K562 (cell line): Measurements from ENCODE around the gene DELE1. TPM values are rescaled to one million over a fixed set of nuclear protein-coding genes. Genes with fewer than 3 reads are reported as not detected.
A peak's percentile ranks its signal among the peaks of the same experiment; 100 is the strongest.

Source experiments
- ATAC-seq: fragments of 200-7000 bp; cut with Tn5 transposase; 3 replicates; pipeline ENCODE4 v1.9.1; 2020; ENCODE audit warnings: moderate library complexity
- BruUV-seq: library from RNA; stranded (reverse); fragments of 400-500 nt; replicated peaks from 2 replicates; lab custom pipeline; 2021; lab: Mats Ljungman, UMichigan
- CTCF ChIA-PET: fragments of 300-600 bp; formaldehyde crosslinking; extraction: SDS; loops from one replicate; lab custom pipeline; 2021; ENCODE audit warnings: low intra/inter-chr PET ratio; lab: Yijun Ruan, JAX
- POLR2A ChIA-PET: fragments of 300-600, 350-650 bp; sonication (Branson Sonifier 250); formaldehyde crosslinking; extraction: SDS; loops from one replicate; lab custom pipeline; 2021; ENCODE audit warnings: antibody characterized with exemption, inconsistent platforms; lab: Yijun Ruan, JAX
- DNase-seq, 4 experiments: peaks; one replicate each; pipeline versions ENCODE4 v3.0.0 to v3.0.0-alpha.2; 2011 to 2018; ENCODE audit warnings: low spot score in 3 of 4, mixed read lengths in 3 of 4; ENCODE audit errors: extremely low read depth in 1 of 4
- FAIRE-seq: peaks from 2 replicates; lab custom pipeline; 2011; peaks lifted over from hg19 to GRCh38; lab: Jason Lieb, UNC
- H2AFZ ChIP-seq: 2 replicates; pipeline ENCODE4 v1.6.0; 2011; ENCODE audit warnings: low read depth, low read length, control low read depth, inconsistent platforms
- H3K27ac ChIP-seq: fragments of 200-600 bp; 3 replicates; pipeline ENCODE4 v1.8.0; 2011; ENCODE audit warnings: low read depth, mild to moderate bottlenecking, control low read depth, inconsistent platforms, low read length, moderate library complexity, mixed read lengths; ENCODE audit errors: extremely low read depth
- H3K27me3 ChIP-seq, 2 experiments: fragments of 300-600 bp in 1 of 2; 2 replicates in 1 of 2; 3 replicates in 1 of 2; pipeline versions ENCODE4 v1.6.0 to v1.8.0; 2011; ENCODE audit warnings: inconsistent platforms in 2 of 2, low read length in 2 of 2, mild to moderate bottlenecking in 1 of 2, mixed read lengths in 1 of 2, moderate library complexity in 1 of 2; ENCODE audit not compliant: control insufficient read depth in 2 of 2, insufficient read depth in 2 of 2
- H3K36me3 ChIP-seq: fragments of 300-600 bp; 3 replicates; pipeline ENCODE4 v1.8.0; 2011; ENCODE audit warnings: mild to moderate bottlenecking, low read length, inconsistent platforms; ENCODE audit not compliant: control insufficient read depth, insufficient read depth
- H3K4me1 ChIP-seq, 2 experiments: fragments of 200-600 bp in 1 of 2; replicated peaks in 1 of 2; 2 replicates in 1 of 2; 3 replicates in 1 of 2; pipeline versions ENCODE4 v1.5.1 to v1.8.0; 2011; ENCODE audit warnings: inconsistent platforms in 2 of 2, low read length in 2 of 2, mild to moderate bottlenecking in 1 of 2, mixed read lengths in 1 of 2, moderate library complexity in 1 of 2; ENCODE audit not compliant: control insufficient read depth in 2 of 2, insufficient read depth in 2 of 2
- H3K4me2 ChIP-seq: 2 replicates; pipeline ENCODE4 v1.6.1; 2011; ENCODE audit warnings: low read length, control low read depth, inconsistent platforms, mixed read lengths; ENCODE audit not compliant: insufficient read depth
- H3K4me3 ChIP-seq: fragments of 200-600 bp; sonication (generic), shearing (Covaris generic); 2 replicates; pipeline ENCODE4 v1.5.1; 2016; ENCODE audit warnings: control low read depth, inconsistent platforms
- H3K79me2 ChIP-seq: fragments of 200-600 bp; 3 replicates; pipeline ENCODE4 v1.8.0; 2011; ENCODE audit warnings: low read length, inconsistent platforms; ENCODE audit not compliant: control insufficient read depth, insufficient read depth
- H3K9ac ChIP-seq, 2 experiments: 2 replicates each; pipeline versions ENCODE4 v1.6.0 to v1.6.1; 2011; ENCODE audit warnings: low read depth in 2 of 2, low read length in 2 of 2, control low read depth in 1 of 2, inconsistent platforms in 1 of 2, mild to moderate bottlenecking in 1 of 2, mixed read lengths in 1 of 2; ENCODE audit not compliant: insufficient read depth in 1 of 2
- H3K9me1 ChIP-seq: one replicate; pipeline ENCODE4 v1.6.0; 2011; ENCODE audit warnings: inconsistent platforms, mild to moderate bottlenecking, low read length, moderate library complexity; ENCODE audit not compliant: control insufficient read depth, insufficient read depth
- H3K9me3 ChIP-seq: replicated peaks from 2 replicates; pipeline ENCODE4 v1.5.1; 2011; ENCODE audit warnings: low read depth, low read length, inconsistent platforms; ENCODE audit not compliant: control insufficient read depth, insufficient read depth
- H4K20me1 ChIP-seq: replicated peaks from 2 replicates; pipeline ENCODE4 v1.6.1; 2011; ENCODE audit warnings: low read length, inconsistent platforms, mixed read lengths; ENCODE audit not compliant: control insufficient read depth, insufficient read depth
- ARID1B ChIP-seq: fragments of 450-650 bp; IDR thresholded peaks from 2 replicates; pipeline ENCODE4 v1.6.1; 2016; ENCODE audit warnings: antibody characterized with exemption, mild to moderate bottlenecking, inconsistent platforms
- ATF2 ChIP-seq: sonication (generic); formaldehyde crosslinking; IDR thresholded peaks from 2 replicates; pipeline ENCODE4 v1.8.1; 2022; ENCODE audit warnings: missing genetic modification reagents
- CBFA2T3 ChIP-seq: fragments of 450-650 bp; IDR thresholded peaks from 2 replicates; pipeline ENCODE4 v1.6.1; 2017
- FOXA3 ChIP-seq, 2 experiments: fragments of 450-650 bp in 1 of 2; sonication (generic) in 1 of 2; formaldehyde crosslinking; IDR thresholded peaks in 1 of 2; conservative IDR thresholded peaks in 1 of 2; 2 replicates each; pipeline versions ENCODE4 v1.4.0 to v1.8.0; 2020 to 2022; ENCODE audit warnings: mild to moderate bottlenecking in 2 of 2, missing genetic modification reagents in 1 of 2
- GTF2A2 ChIP-seq: IDR thresholded peaks from 2 replicates; pipeline ENCODE4 v1.6.1; 2016; ENCODE audit warnings: mild to moderate bottlenecking, missing genetic modification characterization, missing compliant biosample characterization
- MED1 ChIP-seq: sonication (generic); formaldehyde crosslinking; IDR thresholded peaks from 2 replicates; pipeline ENCODE4 v1.8.1; 2023; ENCODE audit warnings: missing genetic modification reagents, borderline replicate concordance
- NCOA6 ChIP-seq: fragments of 450-650 bp; IDR thresholded peaks from 2 replicates; pipeline ENCODE4 v1.6.1; 2017; ENCODE audit warnings: mild to moderate bottlenecking
- SMARCA4 ChIP-seq: fragments of 450-650 bp; IDR thresholded peaks from 2 replicates; pipeline ENCODE4 v1.6.1; 2016
- ZNF76 ChIP-seq: fragments of 250-450 bp; sonication (Bioruptor Pico); IDR thresholded peaks from 2 replicates; pipeline ENCODE4 v1.4.0; 2020; ENCODE audit warnings: mild to moderate bottlenecking, moderate library complexity, borderline replicate concordance
- WGBS: fragments of 100-300 bp; shearing (Covaris generic); methylation state at CpG from one replicate; pipeline ENCODE4 v1.1.6; 2016; ENCODE audit warnings: low coverage, mixed read lengths; ENCODE audit not compliant: insufficient coverage; ENCODE audit errors: missing lambda C conversion rate; 5-methylcytosine and 5-hydroxymethylcytosine counted together
- in situ Hi-C: fragments of 300-500 bp; cut with MboI; formaldehyde crosslinking; loops from 4 replicates; pipeline ENCODE4 v1.15.0; 2018; ENCODE audit warnings: inconsistent platforms, mixed read lengths
- intact Hi-C: fragments of 100-400 bp; cut with micrococcal nuclease; formaldehyde crosslinking; loops from 2 replicates; pipeline ENCODE4 v1.14.2; 2022
- polyA plus RNA-seq, 8 experiments: library from polyadenylated mRNA; depleted of rRNA in 4 of 8; stranded (reverse) in 5 of 8; unstranded in 3 of 8; fragments of >200 nt; fragmentation: Nextera tagmentation in 2 of 8; fragmentation: Illumina TruSeq in 1 of 8; extraction: Ambion mirVana in 2 of 8; extraction: Trizol in 1 of 8; gene quantifications; 2 replicates each; pipeline versions ENCODE4 v1.2.1 to v1.2.3, GENCODE V29; 2011 to 2014; ENCODE audit warnings: inconsistent platforms in 1 of 8, missing spikeins in 1 of 8
- total RNA-seq, 7 experiments: library from RNA; depleted of rRNA in 6 of 7; stranded (reverse); fragments of >200 nt in 6 of 7; fragmentation: Illumina TruSeq in 2 of 7; extraction: Trizol in 2 of 7; gene quantifications; 2 replicates each; pipeline versions ENCODE4 v1.2.1 to v1.2.3, GENCODE V29; 2011 to 2021; ENCODE audit warnings: low replicate concordance in 1 of 7
- TF ChIP-seq, protein P1 (sequence below): fragments of 450-650 bp; formaldehyde crosslinking; conservative IDR thresholded peaks from 2 replicates; pipeline ENCODE4 v1.4.0; 2022; ENCODE audit warnings: mild to moderate bottlenecking, missing genetic modification characterization
- TF ChIP-seq, protein P2 (sequence below): fragments of 250-450 bp; sonication (Bioruptor Pico); IDR thresholded peaks from 2 replicates; pipeline ENCODE4 v1.6.1; 2021; ENCODE audit warnings: mild to moderate bottlenecking

The DELE1 gene
- total and polyA plus RNA-seq, 9 of the 15 experiments (the other 6 are each of a cell fraction or from before 2014, with no cell fraction given): 16.6 to 74.4 (median 49.8) TPM

GRCh38 chr5:141902015-141902814 lies 21.5 kb upstream of the DELE1 start (continued):
- TF ChIP-seq ARID1B (peak; percentile 36), SMARCA4 (peak; percentile 58), FOXA3 (CRISPR knock-in tag; conservative IDR thresholded peaks at IDR 0.05 in 1 of 2, IDR thresholded peaks at IDR 0.05 in 1 of 2) (peak in 1 of 2 experiments; percentile 34; a peak in 1 of 4 replicates), CBFA2T3 (peak; percentile 42)
- TF ChIP-seq, protein P1, sequence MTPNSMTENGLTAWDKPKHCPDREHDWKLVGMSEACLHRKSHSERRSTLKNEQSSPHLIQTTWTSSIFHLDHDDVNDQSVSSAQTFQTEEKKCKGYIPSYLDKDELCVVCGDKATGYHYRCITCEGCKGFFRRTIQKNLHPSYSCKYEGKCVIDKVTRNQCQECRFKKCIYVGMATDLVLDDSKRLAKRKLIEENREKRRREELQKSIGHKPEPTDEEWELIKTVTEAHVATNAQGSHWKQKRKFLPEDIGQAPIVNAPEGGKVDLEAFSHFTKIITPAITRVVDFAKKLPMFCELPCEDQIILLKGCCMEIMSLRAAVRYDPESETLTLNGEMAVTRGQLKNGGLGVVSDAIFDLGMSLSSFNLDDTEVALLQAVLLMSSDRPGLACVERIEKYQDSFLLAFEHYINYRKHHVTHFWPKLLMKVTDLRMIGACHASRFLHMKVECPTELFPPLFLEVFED (CRISPR knock-in tag): no peak
- TF ChIP-seq, protein P2, sequence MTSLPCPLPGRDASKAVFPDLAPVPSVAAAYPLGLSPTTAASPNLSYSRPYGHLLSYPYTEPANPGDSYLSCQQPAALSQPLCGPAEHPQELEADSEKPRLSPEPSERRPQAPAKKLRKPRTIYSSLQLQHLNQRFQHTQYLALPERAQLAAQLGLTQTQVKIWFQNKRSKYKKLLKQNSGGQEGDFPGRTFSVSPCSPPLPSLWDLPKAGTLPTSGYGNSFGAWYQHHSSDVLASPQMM: no peak

DNA sequence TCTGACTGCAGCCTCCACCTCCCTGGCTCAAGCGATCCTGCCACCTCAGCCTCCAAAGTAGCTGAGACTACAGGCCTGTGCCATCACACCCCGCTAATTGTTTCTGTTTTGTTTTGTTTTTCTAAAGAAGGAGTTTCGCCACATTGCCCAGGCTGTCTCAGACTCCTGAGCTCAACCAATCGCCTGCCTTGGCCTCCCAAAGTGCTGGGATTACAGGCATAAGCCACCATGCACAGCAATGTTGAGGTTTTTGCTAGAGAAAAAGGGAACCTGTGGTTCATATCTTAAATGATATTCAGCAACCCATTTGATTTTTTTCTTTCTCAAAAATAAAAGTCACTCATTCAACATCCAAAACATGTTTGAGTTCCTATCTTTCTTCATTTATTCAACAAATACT lies 20.4 kb upstream of the DELE1 start:
- intact Hi-C loops (no loop called here), in situ Hi-C loops (no loop called here)
- H3K4me3 ChIP-seq: no peak overlapping the region
- TF ChIP-seq NCOA6 (no peak), MED1 (CRISPR knock-in tag) (no peak), ZNF76 (CRISPR knock-in tag) (no peak), ATF2 (CRISPR knock-in tag) (no peak), GTF2A2 (no peak)
- H3K36me3 ChIP-seq: no peaks in the 10 kb centered on the region
- 0 out of 4 replicates have a peak overlapping the region, but pooled peaks of 1 of the 2 experiments have one; percentile 29 for H3K9ac ChIP-seq
- FAIRE-seq (no peak), DNase-seq (no peak), ATAC-seq (no peak; the same call in 2 of the 3 replicates)
- H3K79me2 ChIP-seq: no peaks in the 10 kb centered on the region
- BruUV-seq: no TSS peak
- POLR2A ChIA-PET: interaction anchor here (0.9 to 1.4 kb wide), 2 partner anchors 11 to 21 kb away, joined by 3 to 6 read pairs; partner anchors contain the start of gene DELE1
- peaks cover 15 to 19% of the 10 kb centered on the region in 2 experiments for H3K4me1 ChIP-seq
- CTCF ChIA-PET: no interaction called here
- no peak overlapping the region for H3K27ac ChIP-seq
- no peaks in the 10 kb centered on the region for H3K9me3 ChIP-seq
- H4K20me1 ChIP-seq: no peaks in the 10 kb centered on the region
- 34% methylated on average over 4 of the region's 4 CpGs for WGBS
- no peaks in the 10 kb centered on the region; a peak in 1 of 5 replicates for H3K27me3 ChIP-seq
- peak overlapping the region; percentile 77 for H2AFZ ChIP-seq
- H3K4me2 ChIP-seq: no peak overlapping the region
- no peaks in the 10 kb centered on the region for H3K9me1 ChIP-seq
